KMS-11 (cell line): ENCODE measurements around the gene SLC7A7.

Experiments
- H2AFZ ChIP-seq: fragments of 200-600 bp; sonication (generic); 2 replicates; pipeline ENCODE4 v1.6.1; 2016; ENCODE audit warnings: antibody characterized with exemption, mixed run types, low read depth
- H3K27ac ChIP-seq: fragments of 200-600 bp; sonication (generic); 2 replicates; pipeline ENCODE4 v1.6.1; 2016; ENCODE audit warnings: mild to moderate bottlenecking, mixed run types
- H3K27me3 ChIP-seq: fragments of 200-600 bp; sonication (generic); 2 replicates; pipeline ENCODE4 v1.6.1; 2017; ENCODE audit warnings: mild to moderate bottlenecking, low read depth, mixed run types, moderate library complexity; ENCODE audit not compliant: insufficient read depth
- H3K36me3 ChIP-seq: fragments of 200-600 bp; sonication (generic); 2 replicates; pipeline ENCODE4 v1.6.1; 2017; ENCODE audit warnings: mild to moderate bottlenecking, mixed run types; ENCODE audit not compliant: insufficient read depth
- H3K4me1 ChIP-seq: fragments of 200-600 bp; sonication (generic); 2 replicates; pipeline ENCODE4 v1.6.1; 2016; ENCODE audit warnings: mild to moderate bottlenecking, low read depth, mixed run types; ENCODE audit not compliant: poor library complexity, severe bottlenecking
- H3K4me2 ChIP-seq: fragments of 200-600 bp; sonication (generic); 2 replicates; pipeline ENCODE4 v1.7.0; 2016; ENCODE audit warnings: mild to moderate bottlenecking, mixed run types
- H3K4me3 ChIP-seq: fragments of 200-600 bp; sonication (generic); IDR thresholded peaks from 2 replicates; pipeline ENCODE4 v1.6.1; 2017; ENCODE audit warnings: low read depth, low read length, mixed read lengths; ENCODE audit not compliant: insufficient read depth
- H3K79me2 ChIP-seq: fragments of 200-600 bp; sonication (generic); 2 replicates; pipeline ENCODE4 v1.6.1; 2016; ENCODE audit warnings: low read depth, mixed run types; ENCODE audit not compliant: insufficient read depth
- H3K9ac ChIP-seq: fragments of 200-600 bp; sonication (generic); 2 replicates; pipeline ENCODE4 v1.6.1; 2016; ENCODE audit warnings: mild to moderate bottlenecking, mixed run types
- H4K20me1 ChIP-seq: fragments of 200-600 bp; sonication (generic); 2 replicates; pipeline ENCODE4 v1.6.1; 2016; ENCODE audit warnings: mild to moderate bottlenecking, mixed run types; ENCODE audit not compliant: insufficient read depth
- TF ChIP-seq, protein P1 (sequence below): fragments of 200-600 bp; sonication (generic); conservative IDR thresholded peaks from 2 replicates; pipeline ENCODE4 v1.6.1; 2017; ENCODE audit warnings: low read depth, mild to moderate bottlenecking, antibody characterized with exemption, low read length, moderate library complexity, mixed read lengths

SLC7A7 gene

DNA sequence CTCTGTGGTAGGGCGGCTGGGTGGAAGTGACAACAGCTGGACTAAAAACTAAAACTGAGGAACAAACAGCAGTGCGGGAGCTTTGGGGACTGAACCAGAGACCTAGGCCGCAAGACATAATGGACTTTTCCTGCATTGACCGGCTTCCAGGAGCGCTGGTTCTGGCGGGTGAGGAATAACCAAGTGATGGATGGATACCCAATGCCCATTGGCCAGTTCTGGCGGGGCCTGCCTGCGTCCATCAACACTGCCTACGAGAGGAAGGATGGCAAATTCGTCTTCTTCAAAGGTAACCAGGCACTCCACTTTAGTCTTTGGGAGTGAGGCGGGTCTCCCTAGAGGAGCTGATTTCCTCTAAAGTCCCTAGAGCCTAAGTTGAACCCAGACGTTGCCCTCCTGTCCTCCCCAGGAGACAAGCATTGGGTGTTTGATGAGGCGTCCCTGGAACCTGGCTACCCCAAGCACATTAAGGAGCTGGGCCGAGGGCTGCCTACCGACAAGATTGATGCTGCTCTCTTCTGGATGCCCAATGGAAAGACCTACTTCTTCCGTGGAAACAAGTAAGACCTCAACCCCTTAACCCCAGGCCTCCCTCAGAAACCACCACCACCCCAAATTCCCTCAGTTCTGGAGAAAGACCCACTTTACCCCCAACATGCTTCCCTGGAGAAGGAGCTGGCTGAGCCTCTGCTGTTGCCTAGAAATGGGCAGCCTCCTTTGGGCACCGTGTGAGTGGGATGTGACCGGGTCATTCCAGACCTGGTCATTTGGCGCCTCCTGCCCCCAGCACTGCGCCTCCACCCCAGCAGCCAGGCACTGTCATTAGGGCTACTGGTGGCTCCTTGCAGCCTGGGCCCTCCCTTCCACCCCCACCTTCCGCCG is 29.2 kb upstream of the SLC7A7 start:
- H3K4me3 ChIP-seq, result no peak overlapping the region
- no peak overlapping the region for H3K27ac ChIP-seq
- H2AFZ ChIP-seq, result no peak overlapping the region
- H3K4me1 ChIP-seq, result peaks cover 7% of the 10 kb centered on the region
- H3K4me2 ChIP-seq, result no peak overlapping the region
- no peaks in the 10 kb centered on the region for H3K27me3 ChIP-seq
- TF ChIP-seq, protein P1, sequence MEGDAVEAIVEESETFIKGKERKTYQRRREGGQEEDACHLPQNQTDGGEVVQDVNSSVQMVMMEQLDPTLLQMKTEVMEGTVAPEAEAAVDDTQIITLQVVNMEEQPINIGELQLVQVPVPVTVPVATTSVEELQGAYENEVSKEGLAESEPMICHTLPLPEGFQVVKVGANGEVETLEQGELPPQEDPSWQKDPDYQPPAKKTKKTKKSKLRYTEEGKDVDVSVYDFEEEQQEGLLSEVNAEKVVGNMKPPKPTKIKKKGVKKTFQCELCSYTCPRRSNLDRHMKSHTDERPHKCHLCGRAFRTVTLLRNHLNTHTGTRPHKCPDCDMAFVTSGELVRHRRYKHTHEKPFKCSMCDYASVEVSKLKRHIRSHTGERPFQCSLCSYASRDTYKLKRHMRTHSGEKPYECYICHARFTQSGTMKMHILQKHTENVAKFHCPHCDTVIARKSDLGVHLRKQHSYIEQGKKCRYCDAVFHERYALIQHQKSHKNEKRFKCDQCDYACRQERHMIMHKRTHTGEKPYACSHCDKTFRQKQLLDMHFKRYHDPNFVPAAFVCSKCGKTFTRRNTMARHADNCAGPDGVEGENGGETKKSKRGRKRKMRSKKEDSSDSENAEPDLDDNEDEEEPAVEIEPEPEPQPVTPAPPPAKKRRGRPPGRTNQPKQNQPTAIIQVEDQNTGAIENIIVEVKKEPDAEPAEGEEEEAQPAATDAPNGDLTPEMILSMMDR, result no peak
- no peak overlapping the region for H3K9ac ChIP-seq
- no peaks in the 10 kb centered on the region for H3K36me3 ChIP-seq
- H4K20me1 ChIP-seq, result no peaks in the 10 kb centered on the region
- H3K79me2 ChIP-seq, result no peaks in the 10 kb centered on the region

DNA sequence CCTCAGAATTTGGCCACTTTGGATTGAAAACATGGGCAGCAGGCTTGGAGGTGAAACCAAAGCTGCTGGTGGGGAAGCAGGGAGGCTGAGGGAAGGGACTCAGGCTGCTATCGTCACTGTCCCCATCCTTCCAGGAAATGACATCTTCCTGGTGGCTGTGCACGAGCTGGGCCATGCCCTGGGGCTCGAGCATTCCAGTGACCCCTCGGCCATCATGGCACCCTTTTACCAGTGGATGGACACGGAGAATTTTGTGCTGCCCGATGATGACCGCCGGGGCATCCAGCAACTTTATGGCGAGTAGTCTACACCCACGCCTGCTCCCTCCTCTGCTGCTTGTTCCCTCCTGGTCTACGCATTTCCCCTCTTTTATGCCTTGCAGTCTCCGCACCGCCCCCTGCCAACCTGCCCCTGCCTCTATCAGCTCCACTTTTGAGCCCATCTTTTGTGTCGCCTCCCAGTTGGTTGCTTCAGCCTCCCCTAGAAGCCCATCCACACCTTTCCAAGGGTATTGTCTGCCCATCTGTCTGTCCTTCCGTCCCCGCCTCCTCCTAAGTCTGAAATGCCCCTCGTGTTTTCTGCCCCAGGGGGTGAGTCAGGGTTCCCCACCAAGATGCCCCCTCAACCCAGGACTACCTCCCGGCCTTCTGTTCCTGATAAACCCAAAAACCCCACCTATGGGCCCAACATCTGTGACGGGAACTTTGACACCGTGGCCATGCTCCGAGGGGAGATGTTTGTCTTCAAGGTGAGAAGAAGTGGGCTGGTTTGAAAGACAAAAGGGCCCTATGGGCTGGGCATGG is 28.1 kb upstream of the SLC7A7 start:
- H3K4me3 ChIP-seq, result no peak overlapping the region
- no peak overlapping the region for H3K27ac ChIP-seq
- no peak overlapping the region for H2AFZ ChIP-seq
- peaks cover 19% of the 10 kb centered on the region for H3K4me1 ChIP-seq
- no peaks in the 10 kb centered on the region for H3K79me2 ChIP-seq
- no peaks in the 10 kb centered on the region for H3K27me3 ChIP-seq
- H3K36me3 ChIP-seq, result no peaks in the 10 kb centered on the region
- no peaks in the 10 kb centered on the region for H4K20me1 ChIP-seq
- H3K9ac ChIP-seq, result no peak overlapping the region
- H3K4me2 ChIP-seq, result no peak overlapping the region
- TF ChIP-seq, protein P1, result no peak

DNA sequence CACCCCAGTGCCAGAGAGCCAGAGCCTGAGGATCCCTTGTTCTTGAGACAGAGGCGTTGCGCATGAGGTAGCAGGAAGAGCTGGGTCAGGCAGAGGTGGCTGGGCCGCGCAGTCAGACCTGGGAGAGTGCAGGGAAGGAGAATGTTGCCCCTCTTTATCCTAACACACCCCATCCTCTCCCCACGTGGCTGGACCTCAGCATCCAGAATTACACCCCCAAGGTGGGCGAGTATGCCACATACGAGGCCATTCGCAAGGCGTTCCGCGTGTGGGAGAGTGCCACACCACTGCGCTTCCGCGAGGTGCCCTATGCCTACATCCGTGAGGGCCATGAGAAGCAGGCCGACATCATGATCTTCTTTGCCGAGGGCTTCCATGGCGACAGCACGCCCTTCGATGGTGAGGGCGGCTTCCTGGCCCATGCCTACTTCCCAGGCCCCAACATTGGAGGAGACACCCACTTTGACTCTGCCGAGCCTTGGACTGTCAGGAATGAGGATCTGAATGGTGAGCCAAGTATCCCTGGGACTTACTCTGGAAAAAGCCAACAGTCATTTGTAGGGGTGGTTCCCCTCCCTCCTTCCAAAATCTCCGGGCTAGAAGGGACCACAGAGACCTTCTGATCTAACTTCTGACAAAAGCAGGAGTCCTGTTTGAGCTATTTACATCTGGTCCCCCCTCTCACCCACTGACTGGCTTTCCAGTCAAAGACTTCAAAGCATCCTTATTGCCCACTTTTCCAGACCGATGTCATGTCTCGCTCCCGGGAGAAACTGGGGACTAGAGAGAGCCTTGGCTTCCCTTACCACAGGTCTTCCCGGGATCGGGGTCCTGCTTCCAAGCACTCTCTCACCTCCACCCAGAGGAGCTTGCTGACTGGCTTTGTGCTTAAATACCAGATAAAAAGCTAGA is 27.2 kb upstream of the SLC7A7 start:
- Histone ChIP-seq H3K36me3 (no peaks in the 10 kb centered on the region), H3K79me2 (no peaks in the 10 kb centered on the region), H4K20me1 (no peaks in the 10 kb centered on the region)

More for the DNA sequence above, 27.2 kb upstream of the SLC7A7 start:
- TF ChIP-seq, protein P1, result no peak
- Histone ChIP-seq H3K4me1 (peaks cover 27% of the 10 kb centered on the region), H3K4me2 (no peak overlapping the region), H3K9ac (no peak overlapping the region), H2AFZ (no peak overlapping the region), H3K27me3 (no peaks in the 10 kb centered on the region), H3K4me3 (no peak overlapping the region), H3K27ac (no peak overlapping the region)
